WTC11 (cell line): ENCODE data around the gene NUDT3. TPM values are rescaled to one million over a fixed set of nuclear protein-coding genes. Genes with fewer than 3 reads are reported as not detected.

ENCODE experiments used
- ATF1 ChIP-seq: sonication (generic); formaldehyde crosslinking; IDR thresholded peaks from 2 replicates; pipeline ENCODE4 v1.8.1; 2023; ENCODE audit warnings: mild to moderate bottlenecking, moderate library complexity, missing genetic modification reagents
- ESRRA ChIP-seq: sonication (generic); formaldehyde crosslinking; IDR thresholded peaks from 2 replicates; pipeline ENCODE4 v1.8.1; 2022; ENCODE audit warnings: mild to moderate bottlenecking, missing genetic modification reagents, borderline replicate concordance
- FOXJ3 ChIP-seq: sonication (generic); formaldehyde crosslinking; IDR thresholded peaks from 2 replicates; pipeline ENCODE4 v1.9.0; 2021; ENCODE audit warnings: missing genetic modification reagents, mild to moderate bottlenecking, borderline replicate concordance
- FOXK1 ChIP-seq: sonication (generic); formaldehyde crosslinking; IDR thresholded peaks from 2 replicates; pipeline ENCODE4 v1.8.0; 2022; ENCODE audit warnings: mild to moderate bottlenecking, moderate library complexity, missing genetic modification reagents
- FOXP4 ChIP-seq: sonication (generic); formaldehyde crosslinking; IDR thresholded peaks from 2 replicates; pipeline ENCODE4 v1.8.0; 2022; ENCODE audit warnings: mild to moderate bottlenecking, missing genetic modification reagents
- IRF2 ChIP-seq: sonication (generic); formaldehyde crosslinking; IDR thresholded peaks from 2 replicates; pipeline ENCODE4 v1.8.0; 2022; ENCODE audit warnings: low read depth, missing genetic modification reagents, borderline replicate concordance
- KAT7 ChIP-seq: sonication (generic); formaldehyde crosslinking; IDR thresholded peaks from 2 replicates; pipeline ENCODE4 v1.8.1; 2023; ENCODE audit warnings: missing genetic modification reagents, mild to moderate bottlenecking, borderline replicate concordance
- MXD4 ChIP-seq: fragments of 250-450 bp; sonication (Bioruptor Pico); IDR thresholded peaks from 2 replicates; pipeline ENCODE4 v1.8.0; 2021; ENCODE audit warnings: mild to moderate bottlenecking, moderate library complexity, borderline replicate concordance
- NFYB ChIP-seq: sonication (generic); formaldehyde crosslinking; conservative IDR thresholded peaks from 2 replicates; pipeline ENCODE4 v1.8.0; 2022; ENCODE audit warnings: low read depth, missing genetic modification reagents
- RELA ChIP-seq: sonication (generic); formaldehyde crosslinking; IDR thresholded peaks from 2 replicates; pipeline ENCODE4 v1.8.1; 2022; ENCODE audit warnings: missing genetic modification reagents, mild to moderate bottlenecking, borderline replicate concordance
- TEAD1 ChIP-seq: sonication (generic); formaldehyde crosslinking; IDR thresholded peaks from 2 replicates; pipeline ENCODE4 v1.8.0; 2022; ENCODE audit warnings: mild to moderate bottlenecking, missing genetic modification reagents
- USF2 ChIP-seq: sonication (generic); formaldehyde crosslinking; IDR thresholded peaks from 2 replicates; pipeline ENCODE4 v1.8.1; 2023; ENCODE audit warnings: mild to moderate bottlenecking, missing genetic modification reagents, moderate library complexity
- ZNF416 ChIP-seq: fragments of 250-450 bp; sonication (Bioruptor Pico); IDR thresholded peaks from 2 replicates; pipeline ENCODE4 v1.9.0; 2021; ENCODE audit warnings: mild to moderate bottlenecking, inconsistent platforms
- ZNF425 ChIP-seq: fragments of 250-450 bp; sonication (Bioruptor Pico); conservative IDR thresholded peaks from 2 replicates; pipeline ENCODE4 v1.9.0; 2021; ENCODE audit warnings: mild to moderate bottlenecking
- total RNA-seq: library from RNA; stranded (reverse); gene quantifications from 3 replicates; pipeline ENCODE4 v1.2.3, GENCODE V29; 2021
- TF ChIP-seq, protein P1 (sequence below): sonication (generic); formaldehyde crosslinking; conservative IDR thresholded peaks from 2 replicates; pipeline ENCODE4 v1.8.1; 2023; ENCODE audit warnings: mild to moderate bottlenecking, low read depth, missing genetic modification reagents, moderate library complexity
- TF ChIP-seq, protein P2 (sequence below): fragments of 200-600 bp; IDR thresholded peaks from 2 replicates; pipeline ENCODE4 v1.8.0; 2022; ENCODE audit warnings: antibody characterized with exemption

The NUDT3 gene
- total RNA-seq, 1 experiment from 2014 or later = 30.0 TPM

GRCh38 chr6:34248727-34249468 is 143.6 kb downstream of the NUDT3 start, which contains the start of gene SMIM29 (continued):
- TF ChIP-seq, protein P1, sequence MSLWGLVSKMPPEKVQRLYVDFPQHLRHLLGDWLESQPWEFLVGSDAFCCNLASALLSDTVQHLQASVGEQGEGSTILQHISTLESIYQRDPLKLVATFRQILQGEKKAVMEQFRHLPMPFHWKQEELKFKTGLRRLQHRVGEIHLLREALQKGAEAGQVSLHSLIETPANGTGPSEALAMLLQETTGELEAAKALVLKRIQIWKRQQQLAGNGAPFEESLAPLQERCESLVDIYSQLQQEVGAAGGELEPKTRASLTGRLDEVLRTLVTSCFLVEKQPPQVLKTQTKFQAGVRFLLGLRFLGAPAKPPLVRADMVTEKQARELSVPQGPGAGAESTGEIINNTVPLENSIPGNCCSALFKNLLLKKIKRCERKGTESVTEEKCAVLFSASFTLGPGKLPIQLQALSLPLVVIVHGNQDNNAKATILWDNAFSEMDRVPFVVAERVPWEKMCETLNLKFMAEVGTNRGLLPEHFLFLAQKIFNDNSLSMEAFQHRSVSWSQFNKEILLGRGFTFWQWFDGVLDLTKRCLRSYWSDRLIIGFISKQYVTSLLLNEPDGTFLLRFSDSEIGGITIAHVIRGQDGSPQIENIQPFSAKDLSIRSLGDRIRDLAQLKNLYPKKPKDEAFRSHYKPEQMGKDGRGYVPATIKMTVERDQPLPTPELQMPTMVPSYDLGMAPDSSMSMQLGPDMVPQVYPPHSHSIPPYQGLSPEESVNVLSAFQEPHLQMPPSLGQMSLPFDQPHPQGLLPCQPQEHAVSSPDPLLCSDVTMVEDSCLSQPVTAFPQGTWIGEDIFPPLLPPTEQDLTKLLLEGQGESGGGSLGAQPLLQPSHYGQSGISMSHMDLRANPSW (CRISPR knock-in tag) = no peak
- TF ChIP-seq, protein P2, sequence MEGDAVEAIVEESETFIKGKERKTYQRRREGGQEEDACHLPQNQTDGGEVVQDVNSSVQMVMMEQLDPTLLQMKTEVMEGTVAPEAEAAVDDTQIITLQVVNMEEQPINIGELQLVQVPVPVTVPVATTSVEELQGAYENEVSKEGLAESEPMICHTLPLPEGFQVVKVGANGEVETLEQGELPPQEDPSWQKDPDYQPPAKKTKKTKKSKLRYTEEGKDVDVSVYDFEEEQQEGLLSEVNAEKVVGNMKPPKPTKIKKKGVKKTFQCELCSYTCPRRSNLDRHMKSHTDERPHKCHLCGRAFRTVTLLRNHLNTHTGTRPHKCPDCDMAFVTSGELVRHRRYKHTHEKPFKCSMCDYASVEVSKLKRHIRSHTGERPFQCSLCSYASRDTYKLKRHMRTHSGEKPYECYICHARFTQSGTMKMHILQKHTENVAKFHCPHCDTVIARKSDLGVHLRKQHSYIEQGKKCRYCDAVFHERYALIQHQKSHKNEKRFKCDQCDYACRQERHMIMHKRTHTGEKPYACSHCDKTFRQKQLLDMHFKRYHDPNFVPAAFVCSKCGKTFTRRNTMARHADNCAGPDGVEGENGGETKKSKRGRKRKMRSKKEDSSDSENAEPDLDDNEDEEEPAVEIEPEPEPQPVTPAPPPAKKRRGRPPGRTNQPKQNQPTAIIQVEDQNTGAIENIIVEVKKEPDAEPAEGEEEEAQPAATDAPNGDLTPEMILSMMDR = peak; percentile 65
- TF ChIP-seq FOXK1 (CRISPR knock-in tag) = peak; percentile 12; the same call in 1 of the 2 replicates
- TF ChIP-seq FOXP4 (CRISPR knock-in tag) = 0 out of 2 replicates have a peak, but pooled peaks have one; percentile 31
- TF ChIP-seq KAT7 = no peak
- TF ChIP-seq RELA = no peak
- no peak; the same call in 1 of the 2 replicates for TF ChIP-seq ZNF416
- TF ChIP-seq ESRRA (CRISPR knock-in tag) = 0 out of 2 replicates have a peak, but pooled peaks have one; percentile 38
- TF ChIP-seq MXD4 (CRISPR knock-in tag) = no peak
- TF ChIP-seq FOXJ3 (CRISPR knock-in tag) = no peak
- TF ChIP-seq ZNF425 (CRISPR knock-in tag) = no peak
- TF ChIP-seq USF2 (CRISPR knock-in tag) = peak; percentile 76
- TF ChIP-seq TEAD1 = 0 out of 2 replicates have a peak, but pooled peaks have one; percentile 17
- TF ChIP-seq IRF2 (CRISPR knock-in tag) = no peak
- TF ChIP-seq ATF1 = no peak
- 0 out of 2 replicates have a peak, but pooled peaks have one; percentile 41 for TF ChIP-seq NFYB (CRISPR knock-in tag)
